AG10803 (cell line): ENCODE measurements around the gene PLA1A.
A peak's percentile ranks its signal among the peaks of the same experiment; 100 is the strongest.

Experiments
- DNase-seq: peaks from one replicate; pipeline ENCODE4 v3.0.0; 2010; ENCODE audit warnings: low read depth
- H3K4me3 ChIP-seq: 2 replicates; pipeline ENCODE4 v1.5.1; 2011; ENCODE audit warnings: mild to moderate bottlenecking, low read length, control low read depth
- TF ChIP-seq, protein P1 (sequence below): conservative IDR thresholded peaks from 2 replicates; pipeline ENCODE4 v1.5.1; 2011; ENCODE audit warnings: mild to moderate bottlenecking, low read length, control low read depth, inconsistent platforms

The PLA1A gene

DNA sequence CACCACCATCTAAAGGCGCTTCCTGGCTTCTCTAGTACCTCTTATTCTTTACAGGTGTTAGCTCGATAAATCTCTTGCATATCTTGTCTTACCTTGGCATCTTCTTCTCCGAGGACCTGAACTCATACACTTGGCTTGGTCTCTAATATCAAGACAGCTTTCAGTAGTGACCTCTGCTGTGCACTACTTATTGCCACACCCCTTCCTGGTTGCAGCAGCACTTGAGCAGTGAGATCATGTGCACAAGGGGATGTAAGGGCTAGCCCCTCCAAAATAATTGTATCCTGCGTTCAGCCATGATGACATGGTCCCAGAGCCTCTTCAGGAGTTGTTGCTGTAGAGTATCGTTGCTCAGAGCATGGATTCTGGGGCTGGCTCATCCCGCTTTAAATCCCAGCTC, 1.3 kb upstream of the PLA1A start:
- DNase-seq, result no peak
- no peak overlapping the region for H3K4me3 ChIP-seq
- TF ChIP-seq, protein P1, sequence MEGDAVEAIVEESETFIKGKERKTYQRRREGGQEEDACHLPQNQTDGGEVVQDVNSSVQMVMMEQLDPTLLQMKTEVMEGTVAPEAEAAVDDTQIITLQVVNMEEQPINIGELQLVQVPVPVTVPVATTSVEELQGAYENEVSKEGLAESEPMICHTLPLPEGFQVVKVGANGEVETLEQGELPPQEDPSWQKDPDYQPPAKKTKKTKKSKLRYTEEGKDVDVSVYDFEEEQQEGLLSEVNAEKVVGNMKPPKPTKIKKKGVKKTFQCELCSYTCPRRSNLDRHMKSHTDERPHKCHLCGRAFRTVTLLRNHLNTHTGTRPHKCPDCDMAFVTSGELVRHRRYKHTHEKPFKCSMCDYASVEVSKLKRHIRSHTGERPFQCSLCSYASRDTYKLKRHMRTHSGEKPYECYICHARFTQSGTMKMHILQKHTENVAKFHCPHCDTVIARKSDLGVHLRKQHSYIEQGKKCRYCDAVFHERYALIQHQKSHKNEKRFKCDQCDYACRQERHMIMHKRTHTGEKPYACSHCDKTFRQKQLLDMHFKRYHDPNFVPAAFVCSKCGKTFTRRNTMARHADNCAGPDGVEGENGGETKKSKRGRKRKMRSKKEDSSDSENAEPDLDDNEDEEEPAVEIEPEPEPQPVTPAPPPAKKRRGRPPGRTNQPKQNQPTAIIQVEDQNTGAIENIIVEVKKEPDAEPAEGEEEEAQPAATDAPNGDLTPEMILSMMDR, result no peak

DNA sequence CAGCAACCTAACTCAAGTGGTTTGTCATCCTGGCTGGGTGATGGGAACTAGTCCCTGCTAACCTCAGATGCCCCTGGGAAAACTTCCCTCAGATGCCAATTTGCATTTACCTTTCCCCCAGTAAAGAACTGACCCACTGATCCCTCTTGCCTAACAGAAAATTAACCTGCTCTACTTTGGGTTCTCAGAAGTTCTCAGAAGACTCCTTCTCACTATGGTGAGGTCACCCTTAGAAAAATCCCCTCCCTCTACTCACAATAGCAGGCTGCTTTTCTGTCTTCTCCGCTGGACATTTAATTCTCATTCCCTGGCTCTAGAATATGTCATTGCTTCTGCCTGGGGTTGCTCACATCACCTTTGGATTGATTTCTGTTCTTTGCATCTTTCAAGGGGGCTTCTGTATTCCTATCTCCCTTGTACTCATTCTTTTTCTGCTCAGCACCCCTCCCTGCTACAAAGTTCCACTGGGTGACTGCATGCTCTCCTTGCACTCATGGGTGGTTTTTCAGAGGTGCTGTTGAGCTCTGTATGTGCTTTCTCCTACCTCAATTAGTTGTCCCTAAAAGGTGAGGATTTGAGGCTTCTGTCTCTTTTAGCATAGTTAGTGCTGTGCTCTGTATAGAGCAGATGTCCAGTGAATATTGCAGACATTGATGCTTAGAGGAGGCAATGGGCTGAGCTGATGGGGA, 869 bp downstream of the PLA1A start:
- DNase-seq, result no peak
- TF ChIP-seq, protein P1, result no peak
- no peak overlapping the region for H3K4me3 ChIP-seq

DNA sequence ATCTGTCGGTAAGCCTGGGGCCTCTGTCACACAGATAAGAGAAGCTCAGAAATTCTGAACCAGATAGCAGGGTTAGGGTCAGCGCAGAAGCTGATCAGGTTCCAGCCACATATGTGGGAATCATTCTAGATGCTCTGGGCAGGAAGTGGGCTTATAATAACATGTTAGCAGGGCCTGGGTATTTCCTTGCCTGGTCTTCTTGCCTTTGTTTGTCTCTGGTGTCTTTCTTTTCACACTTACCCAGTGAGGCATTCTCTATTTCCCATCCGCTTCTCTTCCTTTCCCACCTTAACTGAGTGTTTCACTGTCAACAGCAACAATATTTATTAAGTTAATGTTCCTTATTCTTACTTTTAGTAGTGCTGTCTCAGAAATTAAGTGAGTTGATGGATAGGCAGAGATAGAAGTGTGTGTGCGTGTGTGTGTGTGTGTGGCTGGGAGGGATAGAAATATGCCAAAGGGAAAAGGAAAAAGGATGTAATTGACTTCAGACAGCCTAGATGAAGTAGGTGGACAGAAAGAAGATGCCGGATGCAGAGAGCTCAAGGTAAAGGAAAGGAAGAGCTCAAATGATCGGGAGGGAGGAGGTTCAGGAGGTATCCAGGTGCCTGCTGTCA, 2.0 kb downstream of the PLA1A start:
- TF ChIP-seq, protein P1, result no peak
- no peak overlapping the region for H3K4me3 ChIP-seq
- DNase-seq, result no peak

DNA sequence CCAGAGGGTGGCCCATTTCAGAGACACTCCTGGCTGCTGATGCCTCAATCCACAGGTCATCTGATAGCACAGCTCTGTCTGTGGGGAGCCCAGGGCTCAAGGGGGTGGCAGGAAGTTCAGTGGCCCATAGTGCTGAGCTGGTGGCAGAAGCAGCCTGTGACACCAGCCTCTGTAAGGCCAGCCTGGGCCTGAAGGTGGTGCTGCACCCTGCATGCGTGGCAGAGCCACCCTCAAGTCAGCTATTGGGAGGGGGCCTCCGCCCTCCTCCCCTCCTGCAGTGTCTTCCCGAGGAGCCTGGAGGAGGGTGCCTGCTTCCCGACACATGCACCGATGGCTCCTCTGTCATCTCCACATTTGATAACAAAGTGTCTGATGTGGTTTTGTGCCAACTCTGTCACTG, 3.0 kb downstream of the PLA1A start:
- TF ChIP-seq, protein P1, result peak; percentile 34
- H3K4me3 ChIP-seq, result no peak overlapping the region
- no peak for DNase-seq

DNA sequence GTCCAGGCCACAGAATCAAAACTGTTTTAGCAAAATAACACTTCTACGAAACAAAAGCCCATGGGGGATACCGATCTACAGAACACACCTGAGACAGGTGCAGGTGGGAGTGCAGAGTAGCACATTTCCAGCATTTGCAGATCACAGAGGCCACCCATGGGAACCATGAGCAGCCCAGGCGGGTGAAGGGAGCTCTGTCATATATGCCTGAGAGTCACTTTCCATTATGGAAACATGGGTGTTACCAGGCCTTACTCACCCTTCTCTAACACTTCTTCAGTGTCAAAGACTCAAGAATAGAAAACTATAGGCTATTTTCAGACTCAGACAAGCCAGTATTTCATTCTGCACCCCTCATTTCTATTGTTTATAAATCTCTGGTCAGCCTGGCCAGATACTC, 3.5 kb downstream of the PLA1A start:
- TF ChIP-seq, protein P1, result no peak
- no peak for DNase-seq
- no peak overlapping the region for H3K4me3 ChIP-seq

DNA sequence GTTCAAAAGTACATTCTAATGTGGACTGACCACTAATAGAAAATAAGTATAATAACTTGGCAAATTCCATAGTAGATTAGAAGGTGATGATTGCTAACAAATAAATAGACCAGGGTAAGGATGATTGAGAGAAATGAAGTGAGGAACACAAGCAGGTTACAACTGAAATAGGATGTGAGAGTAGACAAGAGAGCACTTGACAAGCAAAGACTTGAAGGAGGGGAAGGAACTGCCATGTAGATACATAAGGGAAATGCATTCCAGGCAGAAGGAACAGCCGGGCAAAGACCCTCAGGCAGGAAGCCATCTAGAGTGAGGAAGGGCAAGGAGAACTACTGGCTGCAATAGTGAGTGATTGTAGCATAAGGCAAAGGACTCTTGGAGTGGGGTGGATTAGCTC, 5.0 kb downstream of the PLA1A start:
- TF ChIP-seq, protein P1, result no peak
- no peak overlapping the region for H3K4me3 ChIP-seq
- no peak for DNase-seq

DNA sequence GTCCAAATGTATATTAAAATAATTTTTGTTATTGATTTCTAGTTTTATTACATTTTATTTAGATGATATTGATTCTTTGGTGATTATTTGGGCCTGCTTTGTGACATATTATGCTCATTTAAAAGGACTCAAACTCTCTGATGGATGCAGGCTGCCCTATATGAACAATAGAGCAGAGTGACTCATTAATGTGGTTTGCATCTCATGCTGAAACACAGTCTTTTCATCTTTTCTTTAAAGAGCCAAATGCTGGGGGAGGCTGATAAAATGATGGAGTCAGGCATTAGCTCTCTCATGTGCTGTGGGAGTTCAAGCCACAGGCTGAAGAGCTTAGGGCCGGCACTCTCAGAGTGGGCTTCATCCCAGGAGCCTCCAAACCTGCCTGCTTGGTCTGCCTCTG, 7.2 kb downstream of the PLA1A start:
- DNase-seq, result peak; percentile 34
- H3K4me3 ChIP-seq, result no peak overlapping the region
- TF ChIP-seq, protein P1, result no peak
